Lung (tissue), 12 donors: Measurements from ENCODE around the gene ST6GALNAC5. TPM values are rescaled to one million over a fixed set of nuclear protein-coding genes. Genes with fewer than 3 reads are reported as not detected.

Experiments used
- ATAC-seq: fragments of 200-7000 bp; cut with Tn5 transposase; one replicate; pipeline ENCODE4 v1.9.1; 2020; ENCODE audit warnings: moderate number of reproducible peaks; ENCODE audit not compliant: insufficient read depth, low FRiP score
- DNase-seq, 3 donors: peaks; one replicate each; pipeline ENCODE4 v3.0.0-alpha.2; 2013 to 2017
- H3K27ac ChIP-seq, 2 donors: one replicate each; pipeline ENCODE4 v1.5.1; 2013; ENCODE audit warnings: mild to moderate bottlenecking in 2 of 2, moderate library complexity in 2 of 2, control low read depth in 1 of 2, inconsistent platforms in 1 of 2, low read depth in 1 of 2, low read length in 1 of 2
- H3K27me3 ChIP-seq, 3 donors: one replicate each; pipeline ENCODE4 v1.5.1; 2013; ENCODE audit warnings: low read length in 2 of 3; ENCODE audit not compliant: control insufficient read depth in 3 of 3, insufficient read depth in 3 of 3
- H3K36me3 ChIP-seq, 4 donors: one replicate each; pipeline ENCODE4 v1.5.1; 2013; ENCODE audit warnings: low read length in 4 of 4, mild to moderate bottlenecking in 1 of 4, moderate library complexity in 1 of 4; ENCODE audit not compliant: control insufficient read depth in 4 of 4, insufficient read depth in 4 of 4
- H3K4me1 ChIP-seq, 5 donors: one replicate each; pipeline ENCODE4 v1.5.1; 2013; ENCODE audit warnings: low read length in 5 of 5, mild to moderate bottlenecking in 2 of 5, moderate library complexity in 1 of 5; ENCODE audit not compliant: control insufficient read depth in 5 of 5, insufficient read depth in 5 of 5
- H3K4me3 ChIP-seq: one replicate; pipeline ENCODE4 v1.5.1; 2013; ENCODE audit warnings: mild to moderate bottlenecking, control low read depth, moderate library complexity
- H3K9ac ChIP-seq, 2 donors: one replicate each; pipeline ENCODE4 v1.5.1; 2013; ENCODE audit warnings: low read length in 2 of 2, control low read depth in 1 of 2; ENCODE audit not compliant: insufficient read depth in 1 of 2
- H3K9me3 ChIP-seq, 4 donors: one replicate each; pipeline ENCODE4 v1.5.1; 2013; ENCODE audit warnings: low read length in 3 of 4, mild to moderate bottlenecking in 1 of 4, moderate library complexity in 1 of 4; ENCODE audit not compliant: control insufficient read depth in 4 of 4, insufficient read depth in 3 of 4
- WGBS, 2 donors: extraction: QIAGEN DNeasy Blood & Tissue Kit; methylation state at CpG; one replicate each; pipeline ENCODE4 v1.1.7; 2013; 5-methylcytosine and 5-hydroxymethylcytosine counted together
- polyA plus RNA-seq, 2 donors: library from polyadenylated mRNA; stranded (reverse); fragments of 200-250 nt; gene quantifications; one replicate each; pipeline ENCODE4 v1.2.1, GENCODE V29; 2013
- total RNA-seq, 2 donors: library from RNA; depleted of rRNA in 1 of 2; stranded (reverse); fragments of >200 nt in 1 of 2; gene quantifications; one replicate each; pipeline ENCODE4 v1.2.1, GENCODE V29; 2014 to 2021
- TF ChIP-seq, protein P1 (sequence below): IDR thresholded peaks from 2 replicates; pipeline ENCODE4 v1.5.1; 2012; ENCODE audit warnings: mild to moderate bottlenecking; ENCODE audit errors: control extremely low read depth, extremely low read depth
- donor health status: control.
- donor health status: control.
- donor health status: Bipolar disorder and iron deficiency.
- donor health status: healthy.
- donor health status: DM: yes; HTN: yes; CAD: no.

ST6GALNAC5 gene
- total and polyA plus RNA-seq, 4 donors: 3.6 to 45.8 (median 15.9) TPM

DNA sequence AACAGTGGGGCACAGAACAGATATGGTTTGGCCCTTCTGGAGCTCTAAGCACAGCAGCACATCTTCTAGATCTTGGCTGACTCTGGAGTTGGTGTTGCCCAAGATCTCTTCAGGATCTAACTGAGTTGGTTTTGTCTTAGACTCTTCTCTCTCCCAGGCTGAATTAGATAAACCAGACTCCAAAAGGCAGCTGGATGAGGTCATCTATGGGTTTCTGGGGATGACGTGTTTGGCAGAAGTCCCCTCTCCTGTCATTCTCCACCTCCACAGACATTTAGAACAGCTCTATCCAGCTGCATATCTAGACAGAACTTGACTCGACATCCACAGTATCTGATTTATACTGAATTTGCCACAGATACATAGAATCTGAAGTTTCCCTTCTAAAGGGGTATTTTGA lies 75.3 kb downstream of the ST6GALNAC5 start:
- Histone ChIP-seq H3K27me3 (no peaks in the 10 kb centered on the region), H3K9me3 (peaks cover 0 to 4% (median 0%) of the 10 kb centered on the region in 4 donors)
- WGBS, 2 donors: 78 to 79% methylated on average over 2 of the region's 2 CpGs

DNA sequence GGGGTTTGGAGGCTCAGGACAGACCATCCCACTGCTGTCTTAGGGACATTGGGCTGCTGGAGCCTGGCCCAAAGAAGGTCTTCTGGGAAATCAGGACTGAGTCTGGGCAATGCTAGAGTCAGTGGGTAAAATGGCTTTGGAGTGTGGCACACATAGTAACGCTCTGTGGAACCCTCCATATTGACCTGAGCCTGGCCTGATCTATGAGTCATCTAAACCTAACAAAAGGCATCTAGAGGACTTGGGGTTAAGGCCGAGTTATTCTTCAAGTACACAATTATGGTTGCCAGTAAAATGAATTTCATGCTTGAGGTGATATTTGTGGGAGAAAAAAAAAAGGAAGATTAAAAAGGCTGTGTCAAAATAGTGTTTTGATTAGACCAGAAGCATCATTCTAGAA lies 77.7 kb downstream of the ST6GALNAC5 start:
- ATAC-seq (no peak), DNase-seq (no peak)
- TF ChIP-seq, protein P1, sequence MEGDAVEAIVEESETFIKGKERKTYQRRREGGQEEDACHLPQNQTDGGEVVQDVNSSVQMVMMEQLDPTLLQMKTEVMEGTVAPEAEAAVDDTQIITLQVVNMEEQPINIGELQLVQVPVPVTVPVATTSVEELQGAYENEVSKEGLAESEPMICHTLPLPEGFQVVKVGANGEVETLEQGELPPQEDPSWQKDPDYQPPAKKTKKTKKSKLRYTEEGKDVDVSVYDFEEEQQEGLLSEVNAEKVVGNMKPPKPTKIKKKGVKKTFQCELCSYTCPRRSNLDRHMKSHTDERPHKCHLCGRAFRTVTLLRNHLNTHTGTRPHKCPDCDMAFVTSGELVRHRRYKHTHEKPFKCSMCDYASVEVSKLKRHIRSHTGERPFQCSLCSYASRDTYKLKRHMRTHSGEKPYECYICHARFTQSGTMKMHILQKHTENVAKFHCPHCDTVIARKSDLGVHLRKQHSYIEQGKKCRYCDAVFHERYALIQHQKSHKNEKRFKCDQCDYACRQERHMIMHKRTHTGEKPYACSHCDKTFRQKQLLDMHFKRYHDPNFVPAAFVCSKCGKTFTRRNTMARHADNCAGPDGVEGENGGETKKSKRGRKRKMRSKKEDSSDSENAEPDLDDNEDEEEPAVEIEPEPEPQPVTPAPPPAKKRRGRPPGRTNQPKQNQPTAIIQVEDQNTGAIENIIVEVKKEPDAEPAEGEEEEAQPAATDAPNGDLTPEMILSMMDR: no peak
- no peak overlapping the region for H3K4me3 ChIP-seq
- WGBS, 2 donors: 70 to 82% methylated on average over 2 of the region's 2 CpGs
- H3K9ac ChIP-seq: no peak overlapping the region
- H3K27ac ChIP-seq: no peak overlapping the region
- peaks cover 0 to 5% (median 0%) of the 10 kb centered on the region in 5 donors for H3K4me1 ChIP-seq
- no peaks in the 10 kb centered on the region for H3K36me3 ChIP-seq
- H3K27me3 ChIP-seq: no peaks in the 10 kb centered on the region
- no peaks in the 10 kb centered on the region for H3K9me3 ChIP-seq

More for the DNA sequence above, 75.3 kb downstream of the ST6GALNAC5 start:
- no peaks in the 10 kb centered on the region for H3K36me3 ChIP-seq
- H3K27ac ChIP-seq: no peak overlapping the region
- H3K4me1 ChIP-seq: no peaks in the 10 kb centered on the region
- no peak overlapping the region for H3K4me3 ChIP-seq
- ATAC-seq: no peak
- DNase-seq: no peak
- no peak overlapping the region for H3K9ac ChIP-seq
- TF ChIP-seq, protein P1: no peak

DNA sequence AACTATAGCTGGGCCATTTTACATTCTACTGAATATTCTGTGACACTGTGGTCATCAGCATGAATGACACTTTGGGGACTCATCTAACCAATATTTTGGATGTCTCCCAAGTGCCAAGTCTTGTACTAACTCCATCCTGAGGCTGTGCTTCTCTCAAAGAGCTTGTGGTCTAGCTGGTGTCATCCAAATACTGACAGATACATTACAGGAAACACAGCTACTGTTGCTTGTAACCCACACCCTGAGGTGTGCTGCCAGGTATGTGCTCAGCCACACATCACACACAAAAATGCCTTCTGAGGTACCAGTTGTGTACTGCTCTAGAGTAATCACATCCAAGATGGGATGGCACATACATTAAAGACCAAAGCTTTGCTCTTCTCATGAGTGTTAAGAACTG lies 81.6 kb downstream of the ST6GALNAC5 start:
- TF ChIP-seq, protein P1: no peak
- no peak overlapping the region for H3K27ac ChIP-seq
- peaks cover 0 to 5% (median 0%) of the 10 kb centered on the region in 5 donors for H3K4me1 ChIP-seq
- H3K4me3 ChIP-seq: no peak overlapping the region
- H3K9me3 ChIP-seq: no peaks in the 10 kb centered on the region
- ATAC-seq: no peak
- DNase-seq: no peak
- no peaks in the 10 kb centered on the region for H3K36me3 ChIP-seq
- H3K9ac ChIP-seq: no peak overlapping the region
- no peaks in the 10 kb centered on the region for H3K27me3 ChIP-seq

DNA sequence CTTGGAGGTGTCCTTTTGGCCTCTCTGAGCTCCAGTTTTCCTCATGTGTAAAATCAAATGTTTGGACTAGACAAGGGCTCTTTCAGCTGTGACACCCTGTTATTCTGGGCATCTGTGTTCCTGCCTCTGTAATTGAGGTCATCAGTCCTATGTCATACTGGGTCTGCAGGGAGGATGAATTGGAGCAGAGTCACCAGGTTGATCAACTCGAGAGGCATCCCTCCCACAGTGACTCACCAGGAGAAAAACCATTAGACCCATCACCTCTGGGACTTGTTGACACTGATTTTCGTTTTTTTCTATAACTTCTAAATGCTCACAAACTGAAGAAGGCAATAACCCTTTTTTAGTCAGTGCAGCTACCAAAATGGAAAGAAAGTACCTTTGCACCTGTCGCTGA lies 82.2 kb downstream of the ST6GALNAC5 start:
- no peaks in the 10 kb centered on the region for H3K27me3 ChIP-seq
- DNase-seq (no peak), ATAC-seq (no peak)
- H3K4me1 ChIP-seq: peaks cover 0 to 5% (median 0%) of the 10 kb centered on the region in 5 donors
- H3K36me3 ChIP-seq: no peaks in the 10 kb centered on the region
- no peak overlapping the region for H3K9ac ChIP-seq
- no peak overlapping the region for H3K27ac ChIP-seq
- H3K4me3 ChIP-seq: no peak overlapping the region
- TF ChIP-seq, protein P1: no peak
- 72 to 88% methylated on average over 3 of the region's 3 CpGs for WGBS, 2 donors
- no peaks in the 10 kb centered on the region for H3K9me3 ChIP-seq
